Measurements from ENCODE around the gene CKAP4.

- TF ChIP-seq CTCF (IDR thresholded peaks at IDR 0.05) (no peak), POLR2A (IDR thresholded peaks at IDR 0.05) (no peak)
Observed at GRCh38 chr12:106240821-106241220, 7.0 kb downstream of the CKAP4 start.
